Mucosa of stomach (tissue), 1 donor: ENCODE results near the gene LUZP1.

Experiments used
- H3K27me3 ChIP-seq: one replicate; pipeline ENCODE4 v1.7.0; 2013; ENCODE audit warnings: mild to moderate bottlenecking, low read length; ENCODE audit not compliant: control insufficient read depth, insufficient read depth
- H3K36me3 ChIP-seq: one replicate; pipeline ENCODE4 v1.7.0; 2013; ENCODE audit warnings: low read length; ENCODE audit not compliant: control insufficient read depth, insufficient read depth
- H3K4me1 ChIP-seq: one replicate; pipeline ENCODE4 v1.7.0; 2013; ENCODE audit warnings: mild to moderate bottlenecking, low read length; ENCODE audit not compliant: control insufficient read depth, insufficient read depth
- H3K4me3 ChIP-seq: one replicate; pipeline ENCODE4 v1.7.0; 2013; ENCODE audit warnings: low read length
- H3K9ac ChIP-seq: one replicate; pipeline ENCODE4 v1.7.0; 2013; ENCODE audit warnings: mild to moderate bottlenecking, low read length, moderate library complexity
- H3K9me3 ChIP-seq: one replicate; pipeline ENCODE4 v1.7.0; 2013; ENCODE audit warnings: mild to moderate bottlenecking, low read length, moderate library complexity; ENCODE audit not compliant: control insufficient read depth
- donor health status: Pancreatic carcinoma.

The LUZP1 gene

DNA sequence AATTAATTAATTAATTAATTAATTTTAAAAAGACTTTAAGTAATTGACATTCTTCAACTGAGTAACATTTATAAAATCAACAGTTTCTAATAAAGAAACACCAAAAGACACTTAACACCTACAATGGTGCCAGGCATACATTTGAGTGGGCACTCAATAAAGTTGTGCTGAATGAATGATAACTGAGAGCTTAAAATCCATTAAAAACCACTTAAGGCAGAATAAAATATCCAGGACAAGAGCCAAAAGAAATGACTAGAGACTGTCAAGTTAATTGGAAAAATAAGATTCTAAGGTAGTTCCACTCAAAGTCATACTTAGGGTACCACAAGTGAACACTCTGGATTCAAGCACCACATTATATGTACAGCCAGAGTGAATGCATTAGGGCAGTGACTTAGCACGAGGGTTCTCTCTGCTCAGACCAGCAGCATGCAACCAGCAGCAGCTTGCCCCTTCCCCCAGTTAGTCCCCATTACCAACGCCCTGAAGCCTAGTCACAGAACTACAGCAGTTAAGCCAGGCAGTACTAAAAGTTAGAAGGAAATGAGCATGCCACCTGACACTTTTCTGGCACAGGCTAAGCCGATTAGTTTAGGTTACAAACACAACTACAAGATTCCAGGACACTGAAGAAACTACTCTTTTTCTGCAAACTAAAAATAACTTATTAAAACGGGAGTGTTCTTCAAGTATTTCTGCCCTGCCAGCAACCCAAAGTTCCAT is 46.5 kb downstream of the LUZP1 start:
- no peaks in the 10 kb centered on the region for H3K27me3 ChIP-seq
- no peak overlapping the region for H3K9ac ChIP-seq
- no peaks in the 10 kb centered on the region for H3K36me3 ChIP-seq
- H3K4me3 ChIP-seq: no peak overlapping the region
- peaks cover 17% of the 10 kb centered on the region for H3K4me1 ChIP-seq
- H3K9me3 ChIP-seq: no peaks in the 10 kb centered on the region

DNA sequence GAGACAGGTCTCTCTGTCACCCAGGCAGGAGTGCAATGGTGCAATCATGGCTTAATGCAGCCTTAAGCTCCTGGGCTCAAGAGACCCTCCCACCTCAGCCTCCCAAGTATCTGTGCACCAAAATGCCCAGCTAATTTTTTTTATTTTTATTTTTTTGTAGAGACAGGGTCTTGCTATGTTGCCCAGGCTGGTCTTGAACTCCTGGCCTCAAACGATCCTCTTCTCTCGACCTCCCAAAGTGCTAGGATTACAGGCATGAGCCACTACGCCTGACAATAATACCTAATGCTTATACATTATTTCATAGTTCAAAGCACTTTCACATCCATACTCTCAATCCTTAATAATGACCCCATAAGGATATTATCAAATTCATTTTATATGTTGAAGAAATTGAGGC is 48.3 kb downstream of the LUZP1 start:
- Histone ChIP-seq H3K9ac (no peak overlapping the region), H3K4me1 (peaks cover 18% of the 10 kb centered on the region), H3K9me3 (no peaks in the 10 kb centered on the region), H3K4me3 (no peak overlapping the region), H3K27me3 (no peaks in the 10 kb centered on the region), H3K36me3 (no peaks in the 10 kb centered on the region)

DNA sequence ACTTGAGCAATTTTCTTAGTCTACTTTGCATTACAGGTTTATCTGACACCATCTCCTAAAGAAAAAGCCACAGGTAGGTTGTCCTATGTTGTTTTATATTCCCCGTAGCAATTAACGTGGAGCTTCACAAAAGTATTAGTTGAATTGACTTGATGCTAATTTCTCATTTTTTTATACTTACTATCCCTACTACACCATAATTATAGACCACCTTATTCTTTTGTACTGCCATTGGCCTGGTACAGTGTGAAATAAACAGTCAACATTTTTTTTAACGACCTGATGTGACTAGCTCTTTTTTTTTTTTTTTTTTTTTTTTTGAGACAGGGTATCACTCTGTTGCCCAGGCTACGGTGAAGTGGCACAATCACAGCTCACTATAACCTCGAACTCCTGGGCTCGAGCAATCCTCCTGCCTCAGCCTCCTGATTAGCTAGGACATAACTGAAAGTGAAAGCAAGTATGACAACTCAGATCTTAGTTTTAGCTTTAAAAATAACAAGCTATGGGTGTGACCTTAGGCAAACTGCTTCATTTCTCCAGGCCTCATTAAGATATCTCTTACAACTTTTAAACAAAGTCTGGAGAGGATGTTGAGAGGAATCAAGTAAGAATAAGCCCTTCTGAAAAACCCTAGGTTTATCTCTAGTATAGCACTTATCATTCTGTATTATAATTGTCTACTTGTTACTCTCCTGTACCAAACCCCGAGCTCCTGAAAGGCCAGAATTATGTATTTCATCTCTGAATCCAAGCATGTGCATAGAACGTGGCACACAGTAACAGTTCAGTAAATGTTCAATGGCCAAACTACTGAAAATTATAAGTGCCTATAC is 49.5 kb downstream of the LUZP1 start:
- no peak overlapping the region for H3K9ac ChIP-seq

DNA sequence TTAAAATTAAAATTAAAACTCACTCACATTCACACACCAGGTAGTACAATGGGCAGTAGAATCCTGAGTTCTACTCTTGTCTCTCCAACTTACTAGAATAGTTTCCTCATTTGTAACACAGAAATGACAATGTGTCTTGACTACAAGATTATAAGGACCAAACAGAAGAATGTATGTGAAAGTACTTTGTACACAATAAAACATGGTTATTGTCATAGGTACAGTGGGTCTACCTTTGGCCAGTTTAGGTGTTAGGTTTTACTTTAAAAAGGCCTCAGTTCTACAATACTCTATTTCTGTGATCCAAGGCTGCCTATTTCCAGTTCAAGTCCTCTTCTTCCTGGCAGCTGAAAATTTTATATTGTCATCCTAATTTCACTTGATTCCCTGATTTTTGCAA is 50.2 kb downstream of the LUZP1 start:
- Histone ChIP-seq H3K9me3 (no peaks in the 10 kb centered on the region), H3K4me1 (peaks cover 23% of the 10 kb centered on the region), H3K9ac (no peak overlapping the region), H3K4me3 (no peak overlapping the region), H3K36me3 (no peaks in the 10 kb centered on the region), H3K27me3 (no peaks in the 10 kb centered on the region)

More for the DNA sequence above, 49.5 kb downstream of the LUZP1 start:
- Histone ChIP-seq H3K4me3 (no peak overlapping the region), H3K9me3 (no peaks in the 10 kb centered on the region), H3K36me3 (no peaks in the 10 kb centered on the region), H3K27me3 (no peaks in the 10 kb centered on the region), H3K4me1 (peaks cover 23% of the 10 kb centered on the region)

DNA sequence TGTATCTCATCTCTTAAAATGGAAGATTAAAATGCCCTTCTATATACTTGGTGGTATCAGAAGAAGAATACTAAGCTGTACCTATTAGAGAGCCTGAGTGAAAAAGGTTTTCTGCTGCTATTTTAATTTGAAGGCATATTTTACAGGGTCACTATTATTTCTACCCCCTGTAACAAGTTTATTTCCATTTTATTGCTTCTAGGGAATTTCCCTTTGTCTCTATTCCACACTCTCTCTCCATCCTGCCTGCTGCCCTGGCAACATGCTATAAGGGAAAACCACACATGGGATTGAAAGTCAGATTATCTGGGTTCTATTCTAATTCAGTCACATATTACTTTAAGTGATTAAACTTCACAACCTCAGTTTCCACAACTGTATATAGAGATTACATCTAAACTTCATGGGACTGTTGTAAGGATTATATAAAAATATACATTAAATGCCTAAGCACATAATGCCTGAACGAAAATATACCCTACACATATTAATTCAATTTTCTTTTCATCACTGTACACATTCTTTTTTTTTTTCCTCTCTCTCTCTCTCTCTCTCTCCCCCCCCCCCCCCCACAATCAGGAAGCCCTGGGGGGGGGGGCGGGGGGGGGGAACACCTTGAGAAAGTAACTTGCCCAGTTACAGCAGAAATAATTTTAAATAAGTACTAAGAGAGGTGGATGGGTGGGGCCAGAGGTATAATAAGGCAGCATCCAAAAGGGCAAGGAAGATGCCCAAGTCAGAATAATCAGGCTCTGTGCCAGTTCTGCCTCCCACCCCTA is 51.5 kb downstream of the LUZP1 start:
- H3K36me3 ChIP-seq: no peaks in the 10 kb centered on the region
- no peak overlapping the region for H3K4me3 ChIP-seq
- no peak overlapping the region for H3K9ac ChIP-seq
- peaks cover 14% of the 10 kb centered on the region for H3K4me1 ChIP-seq
- H3K27me3 ChIP-seq: no peaks in the 10 kb centered on the region
- no peaks in the 10 kb centered on the region for H3K9me3 ChIP-seq

DNA sequence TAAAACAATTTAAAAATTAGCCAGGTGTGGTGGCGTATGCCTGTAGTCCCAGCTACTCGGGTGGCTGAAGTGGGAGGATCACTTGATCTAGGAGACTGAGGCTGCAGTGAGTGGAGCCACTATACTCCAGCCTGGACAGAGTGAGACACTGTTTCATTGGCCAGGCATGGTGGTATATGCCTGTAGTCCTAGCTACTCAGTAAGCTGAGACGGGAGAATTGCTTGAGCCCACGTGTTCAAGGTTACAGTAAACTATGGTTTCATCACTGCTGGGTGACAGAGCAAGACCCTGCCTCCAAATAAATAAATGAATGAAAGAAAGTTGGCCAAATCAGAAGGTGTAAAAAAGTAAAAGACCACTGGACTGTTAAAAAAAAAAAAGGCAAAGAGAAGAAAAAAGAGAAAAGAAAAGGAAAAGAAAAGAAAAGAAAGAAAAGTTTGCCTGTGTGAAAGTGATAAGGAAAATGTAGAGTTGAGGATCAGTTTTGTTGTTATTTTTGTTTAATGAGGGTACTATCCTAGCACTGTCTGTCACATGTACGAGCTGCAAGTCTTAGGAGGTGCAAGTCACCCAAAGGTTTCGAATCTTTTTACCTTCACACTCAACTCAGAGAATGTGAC is 52.3 kb downstream of the LUZP1 start:
- H3K36me3 ChIP-seq: no peaks in the 10 kb centered on the region
- H3K9me3 ChIP-seq: no peaks in the 10 kb centered on the region
- H3K27me3 ChIP-seq: no peaks in the 10 kb centered on the region
- peaks cover 12% of the 10 kb centered on the region for H3K4me1 ChIP-seq
- no peak overlapping the region for H3K9ac ChIP-seq
- no peak overlapping the region for H3K4me3 ChIP-seq

DNA sequence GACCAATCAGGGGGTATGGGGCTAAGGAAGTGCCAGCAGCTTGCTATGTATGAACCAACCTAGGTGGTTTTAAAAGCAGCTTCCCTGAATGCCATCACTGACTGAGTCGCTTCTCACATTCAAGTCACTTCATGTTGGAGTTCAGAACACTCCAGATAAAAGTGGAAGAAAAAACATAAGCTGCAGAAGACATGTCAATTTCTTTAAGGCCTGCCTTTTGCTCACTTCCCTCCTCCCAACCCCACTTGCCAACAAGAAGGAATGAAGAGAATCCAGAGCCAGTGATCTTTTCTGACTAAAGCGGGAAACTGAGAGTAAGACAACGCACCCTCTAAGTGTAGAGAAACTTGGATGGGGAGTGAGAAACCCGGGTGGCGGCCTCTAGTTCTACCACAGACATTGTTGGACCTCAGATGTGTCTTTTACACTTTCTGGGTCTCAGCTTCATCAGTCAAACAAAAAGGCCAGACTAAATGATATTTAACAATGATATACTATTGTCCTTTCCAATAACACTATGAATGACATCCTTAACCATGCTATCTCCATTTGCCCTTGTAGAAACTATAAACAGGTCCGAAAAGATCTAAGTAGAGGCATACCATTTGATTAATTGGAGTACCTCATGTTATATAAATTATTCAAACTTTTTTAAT is 54.1 kb downstream of the LUZP1 start:
- no peaks in the 10 kb centered on the region for H3K27me3 ChIP-seq
- no peak overlapping the region for H3K4me3 ChIP-seq
- no peaks in the 10 kb centered on the region for H3K9me3 ChIP-seq
- H3K36me3 ChIP-seq: no peaks in the 10 kb centered on the region
- peaks cover 11% of the 10 kb centered on the region for H3K4me1 ChIP-seq
- H3K9ac ChIP-seq: no peak overlapping the region

DNA sequence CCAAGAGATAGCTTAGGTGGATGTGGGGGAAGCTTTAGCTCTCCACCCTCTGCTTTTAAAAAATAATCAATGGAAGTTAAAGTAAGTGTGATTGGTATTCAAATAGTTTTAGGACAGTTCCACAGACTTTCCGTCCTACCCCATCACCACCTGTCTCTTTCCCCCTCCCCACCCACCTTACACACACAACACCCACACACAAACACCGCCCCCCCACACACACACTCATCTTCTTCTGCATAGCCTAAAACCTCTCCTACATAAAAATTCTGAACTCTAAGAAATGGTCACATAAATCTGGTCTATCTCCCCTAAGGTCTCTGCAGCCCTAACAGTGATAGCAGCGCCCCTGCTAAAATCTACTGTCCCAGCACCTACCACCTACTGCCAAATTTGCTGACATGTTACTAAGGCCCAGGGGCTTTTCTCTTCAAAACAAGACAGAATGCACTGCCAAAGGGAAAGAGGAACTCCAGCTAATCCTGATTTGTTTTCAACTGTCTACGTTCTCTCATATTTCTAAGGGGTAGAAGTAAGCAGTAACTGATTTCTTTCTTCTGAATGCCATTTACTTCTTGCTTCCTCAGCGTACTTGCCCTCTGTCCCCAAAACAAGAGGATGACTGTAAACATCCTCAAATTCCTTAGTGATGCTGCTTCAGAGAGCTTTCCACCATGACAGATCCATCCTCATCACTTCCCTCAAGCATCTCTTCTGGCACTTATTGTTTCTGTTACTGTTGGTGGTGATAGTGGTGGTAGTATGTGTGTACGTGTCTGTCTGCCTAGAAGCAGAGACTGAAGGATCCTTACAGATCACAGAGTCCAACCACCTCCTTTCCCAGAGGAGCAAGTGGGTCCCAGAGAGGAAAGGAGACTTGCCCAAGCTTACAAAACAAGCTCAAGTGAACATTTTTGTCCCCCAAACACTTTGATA is 56.8 kb downstream of the LUZP1 start:
- no peaks in the 10 kb centered on the region for H3K36me3 ChIP-seq
- H3K9me3 ChIP-seq: no peaks in the 10 kb centered on the region
- H3K4me3 ChIP-seq: no peak overlapping the region
- H3K9ac ChIP-seq: no peak overlapping the region
- H3K4me1 ChIP-seq: peaks cover 5% of the 10 kb centered on the region
- no peaks in the 10 kb centered on the region for H3K27me3 ChIP-seq

DNA sequence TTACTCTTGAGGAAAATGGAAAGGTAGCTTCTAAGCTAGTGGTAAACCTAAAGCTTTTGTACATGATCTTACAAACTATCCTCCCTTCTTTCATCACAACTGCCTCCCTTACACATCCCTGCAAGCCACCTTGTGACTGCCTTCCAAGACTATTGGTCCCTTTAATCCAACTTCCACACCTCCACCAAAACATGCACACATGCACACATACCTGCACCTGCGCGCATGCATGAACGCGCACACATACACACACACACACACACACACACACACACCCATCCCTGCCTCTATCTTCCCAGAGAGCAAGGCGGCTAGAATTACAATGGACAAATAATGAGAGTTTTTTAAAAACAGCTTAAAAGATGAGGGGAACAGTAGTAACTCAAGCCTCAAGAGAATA is 58.3 kb downstream of the LUZP1 start:
- H3K36me3 ChIP-seq: no peaks in the 10 kb centered on the region
- H3K9me3 ChIP-seq: no peaks in the 10 kb centered on the region
- no peak overlapping the region for H3K4me3 ChIP-seq
- peaks cover 5% of the 10 kb centered on the region for H3K4me1 ChIP-seq
- H3K9ac ChIP-seq: no peak overlapping the region
- no peaks in the 10 kb centered on the region for H3K27me3 ChIP-seq

DNA sequence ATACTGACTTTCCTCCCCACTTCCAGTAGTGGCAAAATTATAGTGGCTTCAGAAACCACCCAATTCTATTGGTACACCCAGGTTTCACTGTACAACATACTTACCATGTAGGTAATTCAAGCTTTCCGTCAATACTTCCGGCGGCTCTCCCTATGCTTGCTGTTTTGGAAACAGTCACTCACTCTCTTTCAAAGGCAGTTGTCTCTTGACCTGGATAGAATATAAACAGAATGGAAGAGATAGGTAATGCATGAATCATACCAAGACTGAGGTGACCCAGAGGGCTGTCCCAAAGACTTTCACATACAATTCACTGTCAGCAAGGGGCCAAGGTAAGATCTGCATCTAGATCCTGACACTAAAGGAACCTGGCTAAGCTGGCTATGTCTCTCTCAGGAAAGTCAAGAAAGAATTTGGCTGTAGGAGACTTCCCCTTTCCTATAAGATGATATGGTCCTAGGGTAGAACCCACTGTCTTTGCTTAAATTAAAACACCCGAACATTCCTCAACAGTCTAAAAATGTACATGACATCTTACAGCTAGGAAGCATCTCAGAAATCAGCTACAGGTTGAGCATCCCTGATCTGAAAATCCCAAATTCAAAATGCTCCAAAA is 59.6 kb downstream of the LUZP1 start:
- H3K27me3 ChIP-seq: no peaks in the 10 kb centered on the region
- no peak overlapping the region for H3K4me3 ChIP-seq
- no peaks in the 10 kb centered on the region for H3K4me1 ChIP-seq
- no peak overlapping the region for H3K9ac ChIP-seq
- H3K36me3 ChIP-seq: no peaks in the 10 kb centered on the region
- H3K9me3 ChIP-seq: no peaks in the 10 kb centered on the region
